Vagina (tissue), 2 donors: ENCODE measurements around the gene TRPV6. TPM values are rescaled to one million over a fixed set of nuclear protein-coding genes. Genes with fewer than 3 reads are reported as not detected.

ENCODE experiments used
- DNase-seq, 2 donors: peaks; one replicate each; pipeline ENCODE4 v3.0.0-alpha.2; 2017; ENCODE audit errors: extremely low spot score in 2 of 2
- H3K27ac ChIP-seq: fragments of 200-600 bp; sonication (generic); one replicate; pipeline ENCODE4 v1.5.1; 2019
- H3K27me3 ChIP-seq: fragments of 200-600 bp; sonication (generic); one replicate; pipeline ENCODE4 v1.5.1; 2019
- H3K36me3 ChIP-seq, 2 donors: fragments of 200-600 bp; sonication (generic); one replicate each; pipeline ENCODE4 v1.5.1; 2017 to 2019
- H3K4me1 ChIP-seq: fragments of 200-600 bp; sonication (generic); one replicate; pipeline ENCODE4 v1.5.1; 2019
- H3K4me3 ChIP-seq, 2 donors: fragments of 200-600 bp; sonication (generic); 1 replicate in 1 of 2; 2 replicates in 1 of 2; pipeline ENCODE4 v1.5.1; 2016 to 2019
- H3K9me3 ChIP-seq: fragments of 200-600 bp; sonication (generic); one replicate; pipeline ENCODE4 v1.5.1; 2019
- CTCF ChIP-seq, 3 experiments: fragments of 450-650 bp in 2 of 3; fragments of 200-600 bp in 1 of 3; sonication (generic) in 1 of 3; IDR thresholded peaks; one replicate each; pipeline ENCODE4 v1.5.1; 2017 to 2019; ENCODE audit warnings: antibody characterized with exemption in 3 of 3, mild to moderate bottlenecking in 2 of 3, moderate library complexity in 2 of 3
- POLR2A ChIP-seq, 2 donors: fragments of 450-650 bp; IDR thresholded peaks; one replicate each; pipeline ENCODE4 v1.6.1; 2017; ENCODE audit warnings: antibody characterized with exemption in 2 of 2, mild to moderate bottlenecking in 2 of 2, moderate library complexity in 2 of 2
- POLR2AphosphoS5 ChIP-seq, 2 donors: sonication (generic); formaldehyde crosslinking; IDR thresholded peaks; one replicate each; pipeline ENCODE4 v1.9.0; 2017; ENCODE audit warnings: antibody characterized with exemption in 2 of 2, mild to moderate bottlenecking in 2 of 2, low read depth in 1 of 2; ENCODE audit not compliant: insufficient read depth in 1 of 2
- intact Hi-C: fragments of 100-400 bp; cut with DNase I; formaldehyde crosslinking; loops from one replicate; pipeline ENCODE4 v1.15.1; 2023
- total RNA-seq: library from RNA; depleted of rRNA; stranded (reverse); fragments of >200 nt; gene quantifications from one replicate; pipeline ENCODE4 v1.2.3, GENCODE V29; 2016

TRPV6 gene
- total RNA-seq, 1 donor from 2014 or later: 7.9 TPM

- no peak for DNase-seq
- Histone ChIP-seq H3K36me3 (peaks cover 0 to 16% of the 10 kb centered on the region in 2 donors), H3K27ac (no peak overlapping the region), H3K9me3 (no peaks in the 10 kb centered on the region), H3K4me3 (no peak overlapping the region), H3K27me3 (no peaks in the 10 kb centered on the region), H3K4me1 (no peaks in the 10 kb centered on the region)
- intact Hi-C loops: no loop called here
- no peak for TF ChIP-seq POLR2A (IDR thresholded peaks at IDR 0.05)
- no peak for TF ChIP-seq CTCF (IDR thresholded peaks at IDR 0.05)
- TF ChIP-seq POLR2AphosphoS5 (IDR thresholded peaks at IDR 0.05; ENCODE audit: insufficient read depth in 1 of 2, low read depth in 1 of 2): no peak
Observed at GRCh38 chr7:142874837-142875236, 10.7 kb downstream of the TRPV6 start.

- intact Hi-C loops: no loop called here
- DNase-seq: no peak
- H3K27ac ChIP-seq: no peak overlapping the region
- peaks cover 0 to 19% of the 10 kb centered on the region in 2 donors for H3K36me3 ChIP-seq
- no peak for TF ChIP-seq CTCF (IDR thresholded peaks at IDR 0.05)
- no peak for TF ChIP-seq POLR2A (IDR thresholded peaks at IDR 0.05)
- no peak for TF ChIP-seq POLR2AphosphoS5 (IDR thresholded peaks at IDR 0.05; ENCODE audit: insufficient read depth in 1 of 2, low read depth in 1 of 2)
- H3K4me1 ChIP-seq: no peaks in the 10 kb centered on the region
- H3K9me3 ChIP-seq: no peaks in the 10 kb centered on the region
- no peaks in the 10 kb centered on the region for H3K27me3 ChIP-seq
- no peak overlapping the region for H3K4me3 ChIP-seq
Observed at GRCh38 chr7:142874409-142874808, 11.1 kb downstream of the TRPV6 start.

GRCh38 chr7:142873871-142874270, 11.7 kb downstream of the TRPV6 start:
- no peak overlapping the region for H3K4me3 ChIP-seq
- H3K9me3 ChIP-seq: no peaks in the 10 kb centered on the region
- no peaks in the 10 kb centered on the region for H3K4me1 ChIP-seq
- intact Hi-C loops: no loop called here
- no peak for TF ChIP-seq POLR2A (IDR thresholded peaks at IDR 0.05)
- no peak for TF ChIP-seq CTCF (IDR thresholded peaks at IDR 0.05)
- no peak for TF ChIP-seq POLR2AphosphoS5 (IDR thresholded peaks at IDR 0.05; ENCODE audit: insufficient read depth in 1 of 2, low read depth in 1 of 2)
- no peaks in the 10 kb centered on the region for H3K27me3 ChIP-seq
- no peak for DNase-seq
- H3K36me3 ChIP-seq: peaks cover 0 to 23% of the 10 kb centered on the region in 2 donors
- no peak overlapping the region for H3K27ac ChIP-seq

- peaks cover 0 to 29% of the 10 kb centered on the region in 2 donors for H3K36me3 ChIP-seq
- no peaks in the 10 kb centered on the region for H3K9me3 ChIP-seq
- no peak overlapping the region for H3K4me3 ChIP-seq
- no peak for DNase-seq
- intact Hi-C loops: no loop called here
- H3K27ac ChIP-seq: no peak overlapping the region
- no peaks in the 10 kb centered on the region for H3K27me3 ChIP-seq
- H3K4me1 ChIP-seq: no peaks in the 10 kb centered on the region
- TF ChIP-seq POLR2AphosphoS5 (IDR thresholded peaks at IDR 0.05; ENCODE audit: insufficient read depth in 1 of 2, low read depth in 1 of 2) (peak in 1 of 2 donors; percentile 22), CTCF (IDR thresholded peaks at IDR 0.05) (no peak)
Observed at GRCh38 chr7:142873281-142873784, 12.2 kb downstream of the TRPV6 start.

- intact Hi-C loops: no loop called here
Observed at GRCh38 chr7:142872106-142872675, 13.4 kb downstream of the TRPV6 start.

More at GRCh38 chr7:142872106-142872675, 13.4 kb downstream of the TRPV6 start:
- H3K4me1 ChIP-seq: no peaks in the 10 kb centered on the region
- peaks cover 0 to 38% of the 10 kb centered on the region in 2 donors for H3K36me3 ChIP-seq
- TF ChIP-seq CTCF (IDR thresholded peaks at IDR 0.05): no peak
- no peaks in the 10 kb centered on the region for H3K9me3 ChIP-seq
- DNase-seq: peak in 1 of 2 donors; percentile 74
- no peak overlapping the region for H3K27ac ChIP-seq
- H3K27me3 ChIP-seq: no peaks in the 10 kb centered on the region
- no peak overlapping the region for H3K4me3 ChIP-seq
